ENCODE measurements around the gene HSF2.
A peak's percentile ranks its signal among the peaks of the same experiment; 100 is the strongest.

The HSF2 gene

GRCh38 chr6:122471107-122472021, 71.9 kb downstream of the HSF2 start, which contains the start of gene SERINC1:
Gene SERINC1 (minus strand): TSS chr6:122471807. CDS start chr6:122471737, 70 bp downstream.
- peak; percentile 95 to 97 (median 97) for DNase-seq
- peaks cover 0 to 7% (median 2%) of the 10 kb centered on the region in 4 experiments for H3K36me3 ChIP-seq (ENCODE audit: control insufficient read depth in 4 of 4, insufficient read depth in 4 of 4, low read length in 3 of 4)
- no peaks in the 10 kb centered on the region for H3K27me3 ChIP-seq (replicated peaks in 2 of 5; ENCODE audit: control insufficient read depth in 4 of 5, insufficient read depth in 5 of 5, low read length in 4 of 5)
- H3K4me1 ChIP-seq (ENCODE audit: control extremely low read depth in 1 of 4, control insufficient read depth in 4 of 4, insufficient read depth in 4 of 4, low read length in 3 of 4): peaks cover 3 to 21% (median 15%) of the 10 kb centered on the region in 4 experiments
- peak within 1 kb of the TSS; percentile 94 to 98 for H3K27ac ChIP-seq (ENCODE audit: insufficient read depth in 1 of 2, low read depth in 1 of 2, low read length in 2 of 2, poor library complexity in 1 of 2, severe bottlenecking in 2 of 2)
- POLR2A ChIA-PET: interaction anchor here (0.6 to 1.4 kb wide), 3 partner anchors 17 to 69 kb away, joined by 3 to 6 read pairs (median 4); no protein-coding TSS in a partner anchor
- CTCF ChIA-PET: interaction anchor here (1.1 to 1.7 kb wide), 6 partner anchors 11 to 61 kb away, joined by 3 to 7 read pairs (median 4); no protein-coding TSS in a partner anchor
- H3K9me3 ChIP-seq (ENCODE audit: control extremely low read depth in 1 of 5, control insufficient read depth in 4 of 5, insufficient read depth in 2 of 5, low read depth in 1 of 5, low read length in 4 of 5): no peaks in the 10 kb centered on the region
- peak within 1 kb of the TSS; percentile 84 to 99 (median 91) for H3K4me3 ChIP-seq (ENCODE audit: control insufficient read depth in 1 of 7, extremely low read depth in 1 of 7, insufficient read depth in 4 of 7, low read depth in 2 of 7, low read length in 6 of 7)
- under 1% methylated on average over 44 of the region's 49 CpGs for WGBS (ENCODE audit: insufficient coverage)

- WGBS (ENCODE audit: insufficient coverage): 0% methylated on average over 4 of the region's 8 CpGs
- no peak for DNase-seq
- Histone ChIP-seq H3K27me3 (replicated peaks in 2 of 5; ENCODE audit: control insufficient read depth in 4 of 5, insufficient read depth in 5 of 5, low read length in 4 of 5) (no peaks in the 10 kb centered on the region), H3K9me3 (ENCODE audit: control extremely low read depth in 1 of 5, control insufficient read depth in 4 of 5, insufficient read depth in 2 of 5, low read depth in 1 of 5, low read length in 4 of 5) (no peaks in the 10 kb centered on the region), H3K36me3 (ENCODE audit: control insufficient read depth in 4 of 4, insufficient read depth in 4 of 4, low read length in 3 of 4) (peaks cover 0 to 2% (median under 1%) of the 10 kb centered on the region in 4 experiments), H3K27ac (ENCODE audit: insufficient read depth in 1 of 2, low read depth in 1 of 2, low read length in 2 of 2, poor library complexity in 1 of 2, severe bottlenecking in 2 of 2) (peak overlapping the region; percentile 94 to 98), H3K4me1 (ENCODE audit: control extremely low read depth in 1 of 4, control insufficient read depth in 4 of 4, insufficient read depth in 4 of 4, low read length in 3 of 4) (peaks cover 3 to 21% (median 15%) of the 10 kb centered on the region in 4 experiments), H3K4me3 (ENCODE audit: control insufficient read depth in 1 of 7, extremely low read depth in 1 of 7, insufficient read depth in 4 of 7, low read depth in 2 of 7, low read length in 6 of 7) (peak overlapping the region; percentile 84 to 99 (median 91))
- POLR2A ChIA-PET: no interaction called here
- CTCF ChIA-PET: interaction anchor here (1.0 to 1.7 kb wide), 7 partner anchors 10 to 257 kb away, joined by 3 to 7 read pairs (median 3); no protein-coding TSS in a partner anchor
Observed at GRCh38 chr6:122472022-122472340, 72.5 kb downstream of the HSF2 start.

GRCh38 chr6:122476131-122476530, 76.7 kb downstream of the HSF2 start:
- CTCF ChIA-PET: interaction anchor here (1.1 to 3.0 kb wide), 3 partner anchors 54 to 252 kb away, joined by 3 to 40 read pairs (median 7); no protein-coding TSS in a partner anchor
- Histone ChIP-seq H3K4me1 (ENCODE audit: control extremely low read depth in 1 of 4, control insufficient read depth in 4 of 4, insufficient read depth in 4 of 4, low read length in 3 of 4) (peaks cover 0 to 9% (median 6%) of the 10 kb centered on the region in 4 experiments), H3K4me3 (ENCODE audit: control insufficient read depth in 1 of 7, extremely low read depth in 1 of 7, insufficient read depth in 4 of 7, low read depth in 2 of 7, low read length in 6 of 7) (no peak overlapping the region), H3K9me3 (ENCODE audit: control extremely low read depth in 1 of 5, control insufficient read depth in 4 of 5, insufficient read depth in 2 of 5, low read depth in 1 of 5, low read length in 4 of 5) (no peaks in the 10 kb centered on the region), H3K27me3 (replicated peaks in 2 of 5; ENCODE audit: control insufficient read depth in 4 of 5, insufficient read depth in 5 of 5, low read length in 4 of 5) (no peaks in the 10 kb centered on the region), H3K27ac (ENCODE audit: insufficient read depth in 1 of 2, low read depth in 1 of 2, low read length in 2 of 2, poor library complexity in 1 of 2, severe bottlenecking in 2 of 2) (no peak overlapping the region), H3K36me3 (ENCODE audit: control insufficient read depth in 4 of 4, insufficient read depth in 4 of 4, low read length in 3 of 4) (no peaks in the 10 kb centered on the region)
- POLR2A ChIA-PET: no interaction called here
- DNase-seq: peak; percentile 36 to 58 (median 54)

GRCh38 chr6:122482750-122483080, 83.3 kb downstream of the HSF2 start:
- DNase-seq: no peak
- POLR2A ChIA-PET: no interaction called here
- no peak overlapping the region for H3K4me3 ChIP-seq (ENCODE audit: control insufficient read depth in 1 of 7, extremely low read depth in 1 of 7, insufficient read depth in 4 of 7, low read depth in 2 of 7, low read length in 6 of 7)

More at GRCh38 chr6:122482750-122483080, 83.3 kb downstream of the HSF2 start:
- CTCF ChIA-PET: interaction anchor here (1.1 to 2.7 kb wide), 4 partner anchors 9 to 49 kb away, joined by 3 to 14 read pairs (median 3); partner anchors contain the start of gene SERINC1
- H3K9me3 ChIP-seq (ENCODE audit: control extremely low read depth in 1 of 5, control insufficient read depth in 4 of 5, insufficient read depth in 2 of 5, low read depth in 1 of 5, low read length in 4 of 5): no peaks in the 10 kb centered on the region
- no peaks in the 10 kb centered on the region for H3K36me3 ChIP-seq (ENCODE audit: control insufficient read depth in 4 of 4, insufficient read depth in 4 of 4, low read length in 3 of 4)
- 98% methylated on average over 4 of the region's 7 CpGs for WGBS (ENCODE audit: insufficient coverage)
- peaks cover 0 to 9% (median 1%) of the 10 kb centered on the region in 4 experiments for H3K4me1 ChIP-seq (ENCODE audit: control extremely low read depth in 1 of 4, control insufficient read depth in 4 of 4, insufficient read depth in 4 of 4, low read length in 3 of 4)
- no peak overlapping the region for H3K27ac ChIP-seq (ENCODE audit: insufficient read depth in 1 of 2, low read depth in 1 of 2, low read length in 2 of 2, poor library complexity in 1 of 2, severe bottlenecking in 2 of 2)
- peaks cover 0 to 9% (median 6%) of the 10 kb centered on the region in 5 experiments for H3K27me3 ChIP-seq (replicated peaks in 2 of 5; ENCODE audit: control insufficient read depth in 4 of 5, insufficient read depth in 5 of 5, low read length in 4 of 5)

Data from common myeloid progenitor, CD34-positive (primary cell).